Measurements from ENCODE around the gene FAM222A. TPM values are rescaled to one million over a fixed set of nuclear protein-coding genes. Genes with fewer than 3 reads are reported as not detected.

Gene FAM222A
- polyA plus RNA-seq, 1 donor from 2014 or later: 8.5 TPM

- no peaks in the 10 kb centered on the region for H3K36me3 ChIP-seq (ENCODE audit: insufficient read depth, low read length)
- H3K27me3 ChIP-seq (ENCODE audit: insufficient read depth, low read depth, low read length): no peaks in the 10 kb centered on the region
- no peaks in the 10 kb centered on the region for H3K9me3 ChIP-seq (ENCODE audit: low read length)
- H2AFZ ChIP-seq (ENCODE audit: low read depth, low read length): no peak overlapping the region
- no peak overlapping the region for H3K9ac ChIP-seq (ENCODE audit: low read length)
- H3K9me2 ChIP-seq (ENCODE audit: insufficient read depth, low read length): no peaks in the 10 kb centered on the region
- TF ChIP-seq SMC3 (conservative IDR thresholded peaks at IDR 0.05; ENCODE audit: poor library complexity) (no peak), POLR2AphosphoS5 (IDR thresholded peaks at IDR 0.05) (no peak), EZH2 (IDR thresholded peaks at IDR 0.05; ENCODE audit: borderline replicate concordance, insufficient read depth, low read length, poor library complexity, severe bottlenecking) (no peak), EP300 (conservative IDR thresholded peaks at IDR 0.05; ENCODE audit: poor library complexity, severe bottlenecking) (no peak), CTCF (IDR thresholded peaks at IDR 0.05; ENCODE audit: poor library complexity, severe bottlenecking) (no peak), REST (IDR thresholded peaks at IDR 0.05; ENCODE audit: borderline replicate concordance) (no peak), RAD21 (conservative IDR thresholded peaks at IDR 0.05) (no peak)
- H4K20me1 ChIP-seq (ENCODE audit: insufficient read depth): no peaks in the 10 kb centered on the region
- no peak overlapping the region for H3K27ac ChIP-seq (ENCODE audit: low read length)
- H3K79me2 ChIP-seq (replicated peaks; ENCODE audit: insufficient read depth, low read length): no peaks in the 10 kb centered on the region
- no peak overlapping the region for H3K4me2 ChIP-seq (ENCODE audit: low read length)
- H3F3A ChIP-seq (ENCODE audit: insufficient read depth, low read length, poor library complexity, severe bottlenecking): no peaks in the 10 kb centered on the region
- no peak overlapping the region for H3K4me3 ChIP-seq (ENCODE audit: low read length)
These were observed 30.9 kb upstream of the FAM222A start for GRCh38 chr12:109682708-109683060.

- Histone ChIP-seq H2AFZ (ENCODE audit: low read depth, low read length) (no peak overlapping the region), H3K9me3 (ENCODE audit: low read length) (no peaks in the 10 kb centered on the region), H3K27ac (ENCODE audit: low read length) (no peak overlapping the region), H3K9ac (ENCODE audit: low read length) (no peak overlapping the region), H3K4me2 (ENCODE audit: low read length) (no peak overlapping the region), H3K4me3 (ENCODE audit: low read length) (no peak overlapping the region), H3K27me3 (ENCODE audit: insufficient read depth, low read depth, low read length) (no peaks in the 10 kb centered on the region), H4K20me1 (ENCODE audit: insufficient read depth) (no peaks in the 10 kb centered on the region), H3F3A (ENCODE audit: insufficient read depth, low read length, poor library complexity, severe bottlenecking) (no peaks in the 10 kb centered on the region), H3K36me3 (ENCODE audit: insufficient read depth, low read length) (no peaks in the 10 kb centered on the region), H3K9me2 (ENCODE audit: insufficient read depth, low read length) (no peaks in the 10 kb centered on the region), H3K79me2 (replicated peaks; ENCODE audit: insufficient read depth, low read length) (no peaks in the 10 kb centered on the region)
- no peak for TF ChIP-seq CTCF (IDR thresholded peaks at IDR 0.05; ENCODE audit: poor library complexity, severe bottlenecking)
These were observed 30.3 kb upstream of the FAM222A start for GRCh38 chr12:109683316-109683715.

Measured in neural cell (in vitro differentiated cells).